ENCODE data around the gene LENEP.

Gene LENEP

GRCh38 chr1:154993572-154994268, at the start of gene LENEP:
Gene LENEP (plus strand): TSS chr1:154993586. CDS start chr1:154993608, 22 bp downstream.
- no peak for DNase-seq

GRCh38 chr1:154943649-154944400, 49.6 kb upstream of the LENEP start:
- no peak for DNase-seq

GRCh38 chr1:154944401-154945159, 48.8 kb upstream of the LENEP start:
- no peak for DNase-seq

GRCh38 chr1:154945160-154945961, 48.0 kb upstream of the LENEP start:
- DNase-seq: no peak

- DNase-seq: no peak
These were observed 47.2 kb upstream of the LENEP start for GRCh38 chr1:154945962-154946850.

- DNase-seq: no peak
These were observed 45.3 kb upstream of the LENEP start for GRCh38 chr1:154948079-154948478.

GRCh38 chr1:154951901-154952657, 41.3 kb upstream of the LENEP start:
- no peak for DNase-seq

- DNase-seq: no peak
These were observed 40.7 kb upstream of the LENEP start for GRCh38 chr1:154952664-154953063.

GRCh38 chr1:154953611-154954038, 39.8 kb upstream of the LENEP start:
- no peak for DNase-seq

GRCh38 chr1:154954541-154954940, 38.8 kb upstream of the LENEP start:
- DNase-seq: no peak

- no peak for DNase-seq
These were observed 38.2 kb upstream of the LENEP start for GRCh38 chr1:154955039-154955717.

GRCh38 chr1:154955718-154956543, 37.5 kb upstream of the LENEP start, which contains the start of gene PBXIP1:
Gene PBXIP1 (minus strand): TSS chr1:154956099. CDS start chr1:154953721, 2,378 bp downstream.
- peak; percentile 74 for DNase-seq

- no peak for DNase-seq
These were observed 36.8 kb upstream of the LENEP start for GRCh38 chr1:154956544-154956941.

- DNase-seq: no peak
These were observed 36.2 kb upstream of the LENEP start for GRCh38 chr1:154957091-154957657.

- no peak for DNase-seq
These were observed 35.4 kb upstream of the LENEP start for GRCh38 chr1:154958036-154958435.

GRCh38 chr1:154958681-154959425, 34.5 kb upstream of the LENEP start:
- no peak for DNase-seq

- DNase-seq: no peak
These were observed 34.0 kb upstream of the LENEP start for GRCh38 chr1:154959426-154959780.

- DNase-seq: no peak
These were observed 32.8 kb upstream of the LENEP start for GRCh38 chr1:154960446-154961136.

Measured in NCI-H446 treated with DMSO at 0.1 percent for 48 hours (cell line).